ENCODE results near the gene SMAD4. TPM values are rescaled to one million over a fixed set of nuclear protein-coding genes. Genes with fewer than 3 reads are reported as not detected.

Gene SMAD4
- total RNA-seq, 1 experiment from 2014 or later: 105 TPM

DNA sequence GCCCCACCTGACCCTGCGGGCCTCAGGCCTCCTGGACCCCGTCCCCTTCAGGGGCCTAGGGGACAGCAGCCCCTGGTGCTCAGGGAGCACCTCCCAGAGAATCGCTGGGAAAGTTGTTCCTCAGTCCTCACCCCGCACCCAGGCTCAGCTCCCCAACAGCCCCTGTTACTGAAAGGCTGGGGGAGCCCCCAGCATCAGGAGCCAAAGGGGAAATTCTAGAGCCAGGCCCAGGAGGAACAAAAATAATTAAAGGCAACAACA, 91.5 kb downstream of the SMAD4 start (continued):
- TF ChIP-seq, protein P1, sequence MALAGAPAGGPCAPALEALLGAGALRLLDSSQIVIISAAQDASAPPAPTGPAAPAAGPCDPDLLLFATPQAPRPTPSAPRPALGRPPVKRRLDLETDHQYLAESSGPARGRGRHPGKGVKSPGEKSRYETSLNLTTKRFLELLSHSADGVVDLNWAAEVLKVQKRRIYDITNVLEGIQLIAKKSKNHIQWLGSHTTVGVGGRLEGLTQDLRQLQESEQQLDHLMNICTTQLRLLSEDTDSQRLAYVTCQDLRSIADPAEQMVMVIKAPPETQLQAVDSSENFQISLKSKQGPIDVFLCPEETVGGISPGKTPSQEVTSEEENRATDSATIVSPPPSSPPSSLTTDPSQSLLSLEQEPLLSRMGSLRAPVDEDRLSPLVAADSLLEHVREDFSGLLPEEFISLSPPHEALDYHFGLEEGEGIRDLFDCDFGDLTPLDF (CRISPR knock-in tag; IDR thresholded peaks at IDR 0.05): no peak
- TF ChIP-seq ZBTB21 (CRISPR knock-in tag; IDR thresholded peaks at IDR 0.05; ENCODE audit: borderline replicate concordance): no peak

DNA sequence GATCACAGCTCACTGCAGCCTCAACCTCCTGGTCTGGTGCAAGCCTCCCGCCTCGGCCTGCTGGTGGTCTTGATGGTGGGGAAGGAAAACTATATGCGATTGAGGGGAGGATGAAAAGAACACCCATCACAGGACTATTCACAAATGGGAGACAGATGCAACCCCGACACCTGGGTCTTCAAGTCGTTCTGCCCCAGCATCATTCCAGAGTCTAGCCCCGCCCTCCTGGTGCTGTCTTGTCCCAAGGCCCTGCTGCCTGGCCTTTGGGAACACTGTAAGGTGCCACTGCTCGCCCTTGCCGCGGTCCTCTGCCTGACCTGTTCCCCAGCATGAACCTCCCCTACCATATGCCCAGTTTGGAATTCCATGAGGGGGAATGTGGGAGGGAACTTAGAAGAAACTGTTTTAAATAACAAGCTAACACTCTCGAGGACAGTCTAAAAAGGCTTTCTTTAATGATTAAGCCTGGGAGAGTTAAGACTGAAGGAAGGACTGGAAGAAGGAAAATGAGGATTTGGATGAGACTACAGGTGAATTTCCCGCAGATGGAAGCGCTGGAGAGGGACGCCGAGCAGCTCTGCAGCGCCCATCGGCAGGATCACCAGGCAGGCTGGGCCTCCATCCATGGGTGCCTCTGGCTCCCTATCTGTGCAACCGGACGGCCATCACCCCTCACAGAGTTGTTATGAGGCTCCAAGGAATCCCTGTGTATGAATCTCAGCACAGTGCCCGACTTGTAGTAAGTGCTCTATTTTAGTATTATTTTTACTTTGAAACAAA, 92.4 kb downstream of the SMAD4 start:
- H3K27me3 Mint-ChIP-seq (ENCODE audit: low read depth): no peaks in the 10 kb centered on the region; the same call in 1 of the 2 replicates
- peaks cover 14% of the 10 kb centered on the region for H3K4me1 Mint-ChIP-seq
- no peak for DNase-seq (ENCODE audit: low spot score)
- peaks cover 35% of the 10 kb centered on the region for H3K9me3 Mint-ChIP-seq
- CTCF ChIA-PET: interaction anchor here (0.5 kb wide), 1 partner anchor 344 kb away, joined by 3 read pairs; no protein-coding TSS in a partner anchor
- TF ChIP-seq, protein P2, sequence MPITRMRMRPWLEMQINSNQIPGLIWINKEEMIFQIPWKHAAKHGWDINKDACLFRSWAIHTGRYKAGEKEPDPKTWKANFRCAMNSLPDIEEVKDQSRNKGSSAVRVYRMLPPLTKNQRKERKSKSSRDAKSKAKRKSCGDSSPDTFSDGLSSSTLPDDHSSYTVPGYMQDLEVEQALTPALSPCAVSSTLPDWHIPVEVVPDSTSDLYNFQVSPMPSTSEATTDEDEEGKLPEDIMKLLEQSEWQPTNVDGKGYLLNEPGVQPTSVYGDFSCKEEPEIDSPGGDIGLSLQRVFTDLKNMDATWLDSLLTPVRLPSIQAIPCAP (CRISPR knock-in tag; IDR thresholded peaks at IDR 0.05): no peak
- TF ChIP-seq ETV6 (CRISPR knock-in tag; IDR thresholded peaks at IDR 0.05) (no peak), SOX15 (CRISPR knock-in tag; IDR thresholded peaks at IDR 0.05) (no peak), NFYB (CRISPR knock-in tag; conservative IDR thresholded peaks at IDR 0.05; ENCODE audit: low read depth) (no peak), ELF4 (CRISPR knock-in tag; IDR thresholded peaks at IDR 0.05; ENCODE audit: low read depth) (no peak), RORB (CRISPR knock-in tag; IDR thresholded peaks at IDR 0.05) (no peak), TP53 (CRISPR knock-in tag; IDR thresholded peaks at IDR 0.05) (no peak), SMAD4 (CRISPR knock-in tag; IDR thresholded peaks at IDR 0.05) (no peak), JAZF1 (CRISPR knock-in tag; IDR thresholded peaks at IDR 0.05) (no peak), TEAD1 (CRISPR knock-in tag; IDR thresholded peaks at IDR 0.05) (no peak)
- TF ChIP-seq, protein P3, sequence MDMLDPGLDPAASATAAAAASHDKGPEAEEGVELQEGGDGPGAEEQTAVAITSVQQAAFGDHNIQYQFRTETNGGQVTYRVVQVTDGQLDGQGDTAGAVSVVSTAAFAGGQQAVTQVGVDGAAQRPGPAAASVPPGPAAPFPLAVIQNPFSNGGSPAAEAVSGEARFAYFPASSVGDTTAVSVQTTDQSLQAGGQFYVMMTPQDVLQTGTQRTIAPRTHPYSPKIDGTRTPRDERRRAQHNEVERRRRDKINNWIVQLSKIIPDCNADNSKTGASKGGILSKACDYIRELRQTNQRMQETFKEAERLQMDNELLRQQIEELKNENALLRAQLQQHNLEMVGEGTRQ (CRISPR knock-in tag; IDR thresholded peaks at IDR 0.05): no peak
- TF ChIP-seq, protein P4, sequence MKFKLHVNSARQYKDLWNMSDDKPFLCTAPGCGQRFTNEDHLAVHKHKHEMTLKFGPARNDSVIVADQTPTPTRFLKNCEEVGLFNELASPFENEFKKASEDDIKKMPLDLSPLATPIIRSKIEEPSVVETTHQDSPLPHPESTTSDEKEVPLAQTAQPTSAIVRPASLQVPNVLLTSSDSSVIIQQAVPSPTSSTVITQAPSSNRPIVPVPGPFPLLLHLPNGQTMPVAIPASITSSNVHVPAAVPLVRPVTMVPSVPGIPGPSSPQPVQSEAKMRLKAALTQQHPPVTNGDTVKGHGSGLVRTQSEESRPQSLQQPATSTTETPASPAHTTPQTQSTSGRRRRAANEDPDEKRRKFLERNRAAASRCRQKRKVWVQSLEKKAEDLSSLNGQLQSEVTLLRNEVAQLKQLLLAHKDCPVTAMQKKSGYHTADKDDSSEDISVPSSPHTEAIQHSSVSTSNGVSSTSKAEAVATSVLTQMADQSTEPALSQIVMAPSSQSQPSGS (CRISPR knock-in tag; IDR thresholded peaks at IDR 0.05; ENCODE audit: borderline replicate concordance, low read depth): no peak
- TF ChIP-seq, protein P5, sequence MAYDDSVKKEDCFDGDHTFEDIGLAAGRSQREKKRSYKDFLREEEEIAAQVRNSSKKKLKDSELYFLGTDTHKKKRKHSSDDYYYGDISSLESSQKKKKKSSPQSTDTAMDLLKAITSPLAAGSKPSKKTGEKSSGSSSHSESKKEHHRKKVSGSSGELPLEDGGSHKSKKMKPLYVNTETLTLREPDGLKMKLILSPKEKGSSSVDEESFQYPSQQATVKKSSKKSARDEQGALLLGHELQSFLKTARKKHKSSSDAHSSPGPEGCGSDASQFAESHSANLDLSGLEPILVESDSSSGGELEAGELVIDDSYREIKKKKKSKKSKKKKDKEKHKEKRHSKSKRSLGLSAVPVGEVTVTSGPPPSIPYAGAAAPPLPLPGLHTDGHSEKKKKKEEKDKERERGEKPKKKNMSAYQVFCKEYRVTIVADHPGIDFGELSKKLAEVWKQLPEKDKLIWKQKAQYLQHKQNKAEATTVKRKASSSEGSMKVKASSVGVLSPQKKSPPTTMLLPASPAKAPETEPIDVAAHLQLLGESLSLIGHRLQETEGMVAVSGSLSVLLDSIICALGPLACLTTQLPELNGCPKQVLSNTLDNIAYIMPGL (CRISPR knock-in tag; IDR thresholded peaks at IDR 0.05): no peak
- TF ChIP-seq, protein P6, sequence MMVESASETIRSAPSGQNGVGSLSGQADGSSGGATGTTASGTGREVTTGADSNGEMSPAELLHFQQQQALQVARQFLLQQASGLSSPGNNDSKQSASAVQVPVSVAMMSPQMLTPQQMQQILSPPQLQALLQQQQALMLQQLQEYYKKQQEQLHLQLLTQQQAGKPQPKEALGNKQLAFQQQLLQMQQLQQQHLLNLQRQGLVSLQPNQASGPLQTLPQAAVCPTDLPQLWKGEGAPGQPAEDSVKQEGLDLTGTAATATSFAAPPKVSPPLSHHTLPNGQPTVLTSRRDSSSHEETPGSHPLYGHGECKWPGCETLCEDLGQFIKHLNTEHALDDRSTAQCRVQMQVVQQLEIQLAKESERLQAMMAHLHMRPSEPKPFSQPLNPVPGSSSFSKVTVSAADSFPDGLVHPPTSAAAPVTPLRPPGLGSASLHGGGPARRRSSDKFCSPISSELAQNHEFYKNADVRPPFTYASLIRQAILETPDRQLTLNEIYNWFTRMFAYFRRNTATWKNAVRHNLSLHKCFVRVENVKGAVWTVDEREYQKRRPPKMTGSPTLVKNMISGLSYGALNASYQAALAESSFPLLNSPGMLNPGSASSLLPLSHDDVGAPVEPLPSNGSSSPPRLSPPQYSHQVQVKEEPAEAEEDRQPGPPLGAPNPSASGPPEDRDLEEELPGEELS (CRISPR knock-in tag; IDR thresholded peaks at IDR 0.05): no peak
- TF ChIP-seq, protein P7, sequence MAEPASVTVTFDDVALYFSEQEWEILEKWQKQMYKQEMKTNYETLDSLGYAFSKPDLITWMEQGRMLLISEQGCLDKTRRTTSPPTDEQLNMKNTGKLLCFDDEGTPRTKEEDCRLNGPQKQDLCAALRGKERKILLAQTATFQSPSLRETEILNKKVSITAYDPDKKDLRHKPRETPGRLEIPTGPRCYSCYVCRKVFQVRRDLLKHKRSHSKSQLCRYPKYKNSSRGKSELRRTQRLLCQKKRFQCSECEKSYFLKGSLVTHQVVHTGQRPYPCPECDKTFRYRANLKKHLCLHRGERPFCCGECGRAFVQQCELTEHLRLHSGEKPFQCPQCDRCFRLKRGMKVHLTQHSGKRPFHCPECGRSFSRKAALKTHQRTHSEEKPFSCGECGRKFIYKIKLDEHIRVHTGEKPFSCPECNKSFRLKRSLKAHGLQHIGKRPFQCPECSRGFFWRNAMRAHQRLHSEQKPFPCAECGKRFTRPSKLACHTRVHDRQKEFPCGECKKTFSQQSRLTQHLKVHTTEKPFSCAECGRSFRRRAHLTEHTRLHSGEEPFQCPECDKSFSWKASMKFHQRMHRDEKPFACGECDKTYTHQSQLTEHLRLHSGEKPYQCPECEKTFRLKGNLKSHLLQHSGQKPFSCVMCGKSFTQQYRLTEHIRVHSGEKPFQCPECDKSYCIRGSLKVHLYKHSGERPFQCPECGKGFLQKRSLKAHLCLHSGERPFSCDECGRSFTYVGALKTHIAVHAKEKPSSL (CRISPR knock-in tag; conservative IDR thresholded peaks at IDR 0.05): no peak
- H3K4me3 Mint-ChIP-seq: no peak overlapping the region
- POLR2A ChIA-PET: no interaction called here
- H3K36me3 Mint-ChIP-seq: peaks cover 21% of the 10 kb centered on the region
- H3K27ac Mint-ChIP-seq: no peak overlapping the region
- no peak; the same call in 1 of the 2 replicates for ATAC-seq

Data from WTC11 (cell line).